Liver (tissue), 9 donors: ENCODE data around the gene PRRG3. TPM values are rescaled to one million over a fixed set of nuclear protein-coding genes. Genes with fewer than 3 reads are reported as not detected.

Source experiments
- DNase-seq: peaks from one replicate; pipeline ENCODE4 v3.0.0-alpha.2; 2017; ENCODE audit warnings: low spot score
- H3K27ac ChIP-seq, 2 donors: one replicate each; pipeline ENCODE4 v1.7.0; 2013; ENCODE audit warnings: inconsistent platforms in 2 of 2, low read length in 2 of 2, control low read depth in 1 of 2, low read depth in 1 of 2, mild to moderate bottlenecking in 1 of 2
- H3K27me3 ChIP-seq, 4 donors: one replicate each; pipeline versions ENCODE4 v1.6.1 to v1.7.0; 2013; ENCODE audit warnings: low read length in 3 of 4, inconsistent platforms in 1 of 4, mild to moderate bottlenecking in 1 of 4, moderate library complexity in 1 of 4; ENCODE audit not compliant: control insufficient read depth in 4 of 4, insufficient read depth in 4 of 4
- H3K36me3 ChIP-seq, 4 donors: one replicate each; pipeline versions ENCODE4 v1.6.1 to v1.7.0; 2013; ENCODE audit warnings: low read length in 3 of 4, mild to moderate bottlenecking in 3 of 4, low read depth in 1 of 4, moderate library complexity in 1 of 4; ENCODE audit not compliant: control insufficient read depth in 4 of 4, insufficient read depth in 3 of 4
- H3K4me1 ChIP-seq, 4 donors: one replicate each; pipeline versions ENCODE4 v1.6.1 to v1.7.0; 2013; ENCODE audit warnings: low read length in 3 of 4, mild to moderate bottlenecking in 3 of 4, moderate library complexity in 1 of 4; ENCODE audit not compliant: control insufficient read depth in 4 of 4, insufficient read depth in 4 of 4
- H3K4me3 ChIP-seq, 3 donors: one replicate each; pipeline versions ENCODE4 v1.6.1 to v1.7.0; 2013; ENCODE audit warnings: low read length in 3 of 3, control low read depth in 1 of 3, low read depth in 1 of 3, mild to moderate bottlenecking in 1 of 3
- H3K9ac ChIP-seq, 2 donors: one replicate each; pipeline ENCODE4 v1.7.0; 2013; ENCODE audit warnings: low read length in 2 of 2, mild to moderate bottlenecking in 2 of 2, moderate library complexity in 2 of 2, control low read depth in 1 of 2, low read depth in 1 of 2
- H3K9me3 ChIP-seq, 4 donors: one replicate each; pipeline versions ENCODE4 v1.6.1 to v1.7.0; 2013; ENCODE audit warnings: low read length in 3 of 4; ENCODE audit not compliant: control insufficient read depth in 4 of 4
- CTCF ChIP-seq: fragments of 150-350 bp; IDR thresholded peaks from 2 replicates; pipeline ENCODE4 v1.5.1; 2017; ENCODE audit warnings: improper control_type of control experiment, low read depth, low read length; ENCODE audit not compliant: missing input control
- EGR1 ChIP-seq, 2 donors: IDR thresholded peaks; 2 replicates each; pipeline ENCODE4 v1.6.1; 2016 to 2018; ENCODE audit warnings: antibody characterized with exemption in 2 of 2, low read depth in 2 of 2
- FOXA2 ChIP-seq: IDR thresholded peaks from 2 replicates; pipeline ENCODE4 v1.6.1; 2016; ENCODE audit warnings: antibody characterized with exemption
- HNF4A ChIP-seq, 2 donors: conservative IDR thresholded peaks; 2 replicates each; pipeline ENCODE4 v1.6.1; 2016; ENCODE audit warnings: antibody characterized with exemption in 2 of 2, mild to moderate bottlenecking in 2 of 2
- HNF4G ChIP-seq: IDR thresholded peaks from 2 replicates; pipeline ENCODE4 v1.6.1; 2016; ENCODE audit warnings: antibody characterized with exemption
- JUND ChIP-seq, 2 donors: IDR thresholded peaks; 2 replicates each; pipeline ENCODE4 v1.6.1; 2016; ENCODE audit warnings: antibody characterized with exemption in 2 of 2
- NR2F2 ChIP-seq: IDR thresholded peaks from 2 replicates; pipeline ENCODE4 v1.6.1; 2016; ENCODE audit warnings: antibody characterized with exemption
- RAD21 ChIP-seq, 2 donors: IDR thresholded peaks; 2 replicates each; pipeline ENCODE4 v1.6.1; 2016; ENCODE audit warnings: antibody characterized with exemption in 2 of 2, mild to moderate bottlenecking in 2 of 2
- RXRA ChIP-seq, 2 donors: IDR thresholded peaks; 2 replicates each; pipeline ENCODE4 v1.6.1; 2017 to 2018; ENCODE audit warnings: antibody characterized with exemption in 2 of 2, mild to moderate bottlenecking in 1 of 2
- SP1 ChIP-seq: IDR thresholded peaks from 2 replicates; pipeline ENCODE4 v1.6.1; 2018; ENCODE audit warnings: antibody characterized with exemption, mild to moderate bottlenecking
- TAF1 ChIP-seq: conservative IDR thresholded peaks from 2 replicates; pipeline ENCODE4 v1.6.1; 2016; ENCODE audit warnings: antibody characterized with exemption, mild to moderate bottlenecking
- YY1 ChIP-seq: IDR thresholded peaks from 2 replicates; pipeline ENCODE4 v1.6.1; 2016; ENCODE audit warnings: antibody characterized with exemption, mild to moderate bottlenecking
- WGBS: extraction: QIAGEN DNeasy Blood & Tissue Kit; methylation state at CpG from one replicate; pipeline ENCODE4 v1.1.7; 2013; 5-methylcytosine and 5-hydroxymethylcytosine counted together
- polyA plus RNA-seq, 2 donors: library from polyadenylated mRNA; stranded (reverse) in 1 of 2; unstranded in 1 of 2; fragments of 200-250 nt in 1 of 2; fragments of >200 nt in 1 of 2; fragmentation: Nextera tagmentation in 1 of 2; extraction: Ambion mirVana in 1 of 2; gene quantifications; one replicate each; pipeline versions ENCODE4 v1.2.1 to v1.2.3, GENCODE V29; 2013 to 2015
- total RNA-seq, 2 donors: library from RNA; depleted of rRNA; stranded (reverse); fragments of >200 nt; gene quantifications; one replicate each; pipeline ENCODE4 v1.2.3, GENCODE V29; 2014
- TF ChIP-seq, protein P1 (sequence below): IDR thresholded peaks from 2 replicates; pipeline ENCODE4 v1.6.1; 2016; ENCODE audit warnings: antibody characterized with exemption
- TF ChIP-seq, protein P2 (sequence below): IDR thresholded peaks from 2 replicates; pipeline ENCODE4 v1.6.1; 2016; ENCODE audit warnings: antibody characterized with exemption
- TF ChIP-seq, protein P3 (sequence below): IDR thresholded peaks from 2 replicates; pipeline ENCODE4 v1.6.1; 2016; ENCODE audit warnings: antibody characterized with exemption, mild to moderate bottlenecking
- donor health status: healthy.
- donor health status: healthy.
- donor health status: healthy.
- donor health status: healthy.
- donor health status: healthy.

Gene PRRG3
- total and polyA plus RNA-seq, 4 donors: under 0.01 to 0.05 (median 0.01) TPM; not detected in 1

DNA sequence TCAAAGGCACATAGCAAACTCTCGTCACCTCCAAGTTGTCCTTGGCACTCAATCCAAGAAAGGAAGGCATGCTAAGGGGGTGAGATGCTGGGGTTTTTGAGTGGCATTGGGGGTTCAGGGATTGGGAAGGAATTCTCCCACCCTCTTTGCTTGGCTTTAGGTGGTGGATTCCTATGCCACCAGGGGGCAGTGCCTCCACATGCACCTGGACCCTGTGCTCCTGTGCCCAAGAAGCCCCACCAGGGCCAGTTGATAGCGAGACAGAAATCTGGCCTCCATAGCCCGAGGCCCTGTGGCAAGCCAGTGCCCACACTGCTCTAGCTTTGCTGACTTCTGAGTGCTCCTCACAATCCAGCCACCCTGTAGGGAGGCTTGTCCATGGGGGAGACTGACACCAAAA, 18.6 kb downstream of the PRRG3 start:
- H3K4me3 ChIP-seq: no peak overlapping the region

GRCh38 chrX:151714362-151714761, 19.1 kb downstream of the PRRG3 start:
- 77% methylated on average over 5 of the region's 5 CpGs for WGBS
- Histone ChIP-seq H3K36me3 (no peaks in the 10 kb centered on the region), H3K27ac (no peak overlapping the region), H3K27me3 (no peaks in the 10 kb centered on the region), H3K9me3 (no peaks in the 10 kb centered on the region), H3K4me3 (no peak overlapping the region), H3K4me1 (no peaks in the 10 kb centered on the region), H3K9ac (no peak overlapping the region)
- no peak for DNase-seq
- TF ChIP-seq TAF1: no peak
- TF ChIP-seq SP1: no peak
- TF ChIP-seq, protein P1, sequence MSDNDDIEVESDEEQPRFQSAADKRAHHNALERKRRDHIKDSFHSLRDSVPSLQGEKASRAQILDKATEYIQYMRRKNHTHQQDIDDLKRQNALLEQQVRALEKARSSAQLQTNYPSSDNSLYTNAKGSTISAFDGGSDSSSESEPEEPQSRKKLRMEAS: no peak
- TF ChIP-seq CTCF: no peak
- TF ChIP-seq, protein P2, sequence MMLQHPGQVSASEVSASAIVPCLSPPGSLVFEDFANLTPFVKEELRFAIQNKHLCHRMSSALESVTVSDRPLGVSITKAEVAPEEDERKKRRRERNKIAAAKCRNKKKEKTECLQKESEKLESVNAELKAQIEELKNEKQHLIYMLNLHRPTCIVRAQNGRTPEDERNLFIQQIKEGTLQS: no peak
- no peak for TF ChIP-seq JUND (IDR thresholded peaks at IDR 0.05)
- TF ChIP-seq, protein P3, sequence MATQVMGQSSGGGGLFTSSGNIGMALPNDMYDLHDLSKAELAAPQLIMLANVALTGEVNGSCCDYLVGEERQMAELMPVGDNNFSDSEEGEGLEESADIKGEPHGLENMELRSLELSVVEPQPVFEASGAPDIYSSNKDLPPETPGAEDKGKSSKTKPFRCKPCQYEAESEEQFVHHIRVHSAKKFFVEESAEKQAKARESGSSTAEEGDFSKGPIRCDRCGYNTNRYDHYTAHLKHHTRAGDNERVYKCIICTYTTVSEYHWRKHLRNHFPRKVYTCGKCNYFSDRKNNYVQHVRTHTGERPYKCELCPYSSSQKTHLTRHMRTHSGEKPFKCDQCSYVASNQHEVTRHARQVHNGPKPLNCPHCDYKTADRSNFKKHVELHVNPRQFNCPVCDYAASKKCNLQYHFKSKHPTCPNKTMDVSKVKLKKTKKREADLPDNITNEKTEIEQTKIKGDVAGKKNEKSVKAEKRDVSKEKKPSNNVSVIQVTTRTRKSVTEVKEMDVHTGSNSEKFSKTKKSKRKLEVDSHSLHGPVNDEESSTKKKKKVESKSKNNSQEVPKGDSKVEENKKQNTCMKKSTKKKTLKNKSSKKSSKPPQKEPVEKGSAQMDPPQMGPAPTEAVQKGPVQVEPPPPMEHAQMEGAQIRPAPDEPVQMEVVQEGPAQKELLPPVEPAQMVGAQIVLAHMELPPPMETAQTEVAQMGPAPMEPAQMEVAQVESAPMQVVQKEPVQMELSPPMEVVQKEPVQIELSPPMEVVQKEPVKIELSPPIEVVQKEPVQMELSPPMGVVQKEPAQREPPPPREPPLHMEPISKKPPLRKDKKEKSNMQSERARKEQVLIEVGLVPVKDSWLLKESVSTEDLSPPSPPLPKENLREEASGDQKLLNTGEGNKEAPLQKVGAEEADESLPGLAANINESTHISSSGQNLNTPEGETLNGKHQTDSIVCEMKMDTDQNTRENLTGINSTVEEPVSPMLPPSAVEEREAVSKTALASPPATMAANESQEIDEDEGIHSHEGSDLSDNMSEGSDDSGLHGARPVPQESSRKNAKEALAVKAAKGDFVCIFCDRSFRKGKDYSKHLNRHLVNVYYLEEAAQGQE: no peak
- no peak for TF ChIP-seq NR2F2
- TF ChIP-seq HNF4G: no peak
- TF ChIP-seq FOXA2: no peak
- no peak for TF ChIP-seq HNF4A (conservative IDR thresholded peaks at IDR 0.05)
- no peak for TF ChIP-seq EGR1 (IDR thresholded peaks at IDR 0.05; ENCODE audit: low read depth in 2 of 2)
- TF ChIP-seq RAD21 (IDR thresholded peaks at IDR 0.05): no peak
- no peak for TF ChIP-seq RXRA (IDR thresholded peaks at IDR 0.05)

More for the DNA sequence above, 18.6 kb downstream of the PRRG3 start:
- no peaks in the 10 kb centered on the region for H3K36me3 ChIP-seq
- H3K27ac ChIP-seq: no peak overlapping the region
- no peaks in the 10 kb centered on the region for H3K9me3 ChIP-seq
- DNase-seq: no peak
- no peak overlapping the region for H3K9ac ChIP-seq
- TF ChIP-seq FOXA2 (no peak), HNF4A (conservative IDR thresholded peaks at IDR 0.05) (no peak), HNF4G (no peak), TAF1 (no peak), RAD21 (IDR thresholded peaks at IDR 0.05) (peak; percentile 65 to 68), JUND (IDR thresholded peaks at IDR 0.05) (no peak), CTCF (peak; percentile 32), YY1 (no peak)
- TF ChIP-seq, protein P3: no peak
- 50% methylated on average over 3 of the region's 3 CpGs for WGBS
- H3K27me3 ChIP-seq: no peaks in the 10 kb centered on the region
- no peaks in the 10 kb centered on the region for H3K4me1 ChIP-seq
